Right atrium auricular region (tissue), 2 donors: ENCODE results near the gene SNX2. TPM values are rescaled to one million over a fixed set of nuclear protein-coding genes. Genes with fewer than 3 reads are reported as not detected.
A peak's percentile ranks its signal among the peaks of the same experiment; 100 is the strongest.

Source experiments
- DNase-seq: peaks from one replicate; pipeline ENCODE4 v3.0.0-alpha.2; 2019; ENCODE audit warnings: low spot score
- H3K27ac ChIP-seq, 2 donors: fragments of 200-600 bp; sonication (generic); 1 replicate in 1 of 2; 2 replicates in 1 of 2; pipeline ENCODE4 v1.5.1; 2016 to 2019
- H3K27me3 ChIP-seq, 2 donors: fragments of 200-600 bp; sonication (generic); one replicate each; pipeline versions ENCODE4 v1.5.1 to v1.6.0; 2017 to 2019
- H3K36me3 ChIP-seq: fragments of 200-600 bp; sonication (generic); one replicate; pipeline ENCODE4 v1.5.1; 2016
- H3K4me1 ChIP-seq, 2 donors: fragments of 200-600 bp; sonication (generic); one replicate each; pipeline versions ENCODE4 v1.5.1 to v1.6.0; 2017 to 2019
- H3K4me3 ChIP-seq, 2 donors: fragments of 200-600 bp; sonication (generic); 1 replicate in 1 of 2; 2 replicates in 1 of 2; pipeline ENCODE4 v1.5.1; 2017 to 2019; ENCODE audit warnings: mild to moderate bottlenecking in 1 of 2, moderate library complexity in 1 of 2
- H3K9me3 ChIP-seq, 2 donors: fragments of 200-600 bp; sonication (generic); one replicate each; pipeline ENCODE4 v1.5.1; 2019
- total RNA-seq, 2 donors: library from RNA; depleted of rRNA; stranded (reverse); fragments of >200 nt; gene quantifications; one replicate each; pipeline ENCODE4 v1.1.0, GENCODE V29; 2016
- TF ChIP-seq, protein P1 (sequence below), 2 donors: fragments of 200-600 bp; sonication (generic); IDR thresholded peaks; one replicate each; pipeline ENCODE4 v1.5.1; 2019; ENCODE audit warnings: antibody characterized with exemption in 2 of 2

SNX2 gene
- total RNA-seq, 2 donors from 2014 or later: 27.4 to 27.7 TPM

DNA sequence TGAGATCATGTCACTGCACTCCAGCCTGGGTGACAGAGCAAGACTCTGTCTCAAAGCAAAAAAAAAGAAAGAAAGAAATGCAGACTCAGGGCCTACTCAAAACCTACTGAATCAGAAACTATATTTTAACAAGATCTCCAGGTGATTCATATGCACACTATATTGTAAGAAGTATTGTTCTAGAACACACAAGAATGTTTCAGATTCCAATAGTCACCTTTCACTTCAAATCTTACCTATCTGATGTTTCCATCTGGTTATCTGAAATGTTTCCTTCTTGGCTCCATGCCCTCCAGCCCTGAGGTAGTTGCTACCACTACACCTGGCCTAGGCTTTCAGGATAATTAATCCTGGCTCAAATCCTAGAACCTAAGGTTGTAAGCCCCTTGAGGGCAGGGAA lies 36.8 kb upstream of the SNX2 start:
- no peak for DNase-seq
- Histone ChIP-seq H3K4me3 (no peak overlapping the region), H3K4me1 (no peaks in the 10 kb centered on the region), H3K27ac (no peak overlapping the region), H3K36me3 (no peaks in the 10 kb centered on the region), H3K9me3 (peaks cover 0 to 5% of the 10 kb centered on the region in 2 donors), H3K27me3 (no peaks in the 10 kb centered on the region)
- TF ChIP-seq, protein P1, sequence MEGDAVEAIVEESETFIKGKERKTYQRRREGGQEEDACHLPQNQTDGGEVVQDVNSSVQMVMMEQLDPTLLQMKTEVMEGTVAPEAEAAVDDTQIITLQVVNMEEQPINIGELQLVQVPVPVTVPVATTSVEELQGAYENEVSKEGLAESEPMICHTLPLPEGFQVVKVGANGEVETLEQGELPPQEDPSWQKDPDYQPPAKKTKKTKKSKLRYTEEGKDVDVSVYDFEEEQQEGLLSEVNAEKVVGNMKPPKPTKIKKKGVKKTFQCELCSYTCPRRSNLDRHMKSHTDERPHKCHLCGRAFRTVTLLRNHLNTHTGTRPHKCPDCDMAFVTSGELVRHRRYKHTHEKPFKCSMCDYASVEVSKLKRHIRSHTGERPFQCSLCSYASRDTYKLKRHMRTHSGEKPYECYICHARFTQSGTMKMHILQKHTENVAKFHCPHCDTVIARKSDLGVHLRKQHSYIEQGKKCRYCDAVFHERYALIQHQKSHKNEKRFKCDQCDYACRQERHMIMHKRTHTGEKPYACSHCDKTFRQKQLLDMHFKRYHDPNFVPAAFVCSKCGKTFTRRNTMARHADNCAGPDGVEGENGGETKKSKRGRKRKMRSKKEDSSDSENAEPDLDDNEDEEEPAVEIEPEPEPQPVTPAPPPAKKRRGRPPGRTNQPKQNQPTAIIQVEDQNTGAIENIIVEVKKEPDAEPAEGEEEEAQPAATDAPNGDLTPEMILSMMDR (IDR thresholded peaks at IDR 0.05): no peak

DNA sequence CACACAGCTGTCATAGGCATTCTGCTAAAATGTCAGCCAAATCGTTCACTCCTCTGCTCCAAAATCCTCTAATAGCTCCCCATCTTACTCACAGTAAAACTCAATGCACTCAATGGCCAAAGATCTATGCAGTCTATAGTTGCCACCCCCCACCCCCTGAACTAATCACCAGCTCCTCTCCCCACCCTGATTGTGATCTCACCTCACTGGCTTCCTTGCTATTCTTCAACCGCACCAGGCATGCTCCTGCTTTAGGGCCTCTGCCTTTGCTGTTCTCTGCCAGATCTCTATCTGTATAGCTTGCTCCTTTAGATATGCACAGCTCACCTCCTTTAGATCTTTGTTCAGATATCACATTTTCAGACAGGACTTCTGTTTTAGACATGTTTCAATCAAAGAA lies 33.2 kb upstream of the SNX2 start:
- Histone ChIP-seq H3K4me3 (no peak overlapping the region), H3K36me3 (no peaks in the 10 kb centered on the region), H3K27ac (no peak overlapping the region), H3K9me3 (no peaks in the 10 kb centered on the region), H3K27me3 (no peaks in the 10 kb centered on the region), H3K4me1 (no peaks in the 10 kb centered on the region)
- TF ChIP-seq, protein P1 (IDR thresholded peaks at IDR 0.05): no peak
- no peak for DNase-seq

DNA sequence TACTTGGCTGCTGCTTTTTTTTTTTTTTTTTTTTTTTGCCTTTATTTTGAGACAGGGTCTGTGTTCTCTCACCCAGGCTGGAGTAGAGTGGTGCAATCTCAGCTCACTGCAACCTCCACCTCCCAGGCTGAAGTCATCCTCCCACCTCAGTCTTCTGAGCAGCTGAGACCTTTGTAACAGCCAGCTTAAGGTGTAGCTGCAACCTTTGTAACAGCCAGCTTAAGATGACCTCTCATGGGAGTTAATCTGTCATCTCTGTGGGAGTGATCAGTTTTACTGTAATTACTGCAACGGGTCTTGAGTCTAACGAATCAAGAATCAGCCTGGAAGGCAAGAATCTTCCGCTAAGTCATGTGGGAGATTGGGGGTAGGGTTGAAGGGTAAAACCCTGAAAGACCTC lies 31.6 kb upstream of the SNX2 start:
- Histone ChIP-seq H3K27ac (no peak overlapping the region), H3K9me3 (no peaks in the 10 kb centered on the region), H3K36me3 (no peaks in the 10 kb centered on the region), H3K27me3 (no peaks in the 10 kb centered on the region), H3K4me3 (no peak overlapping the region), H3K4me1 (no peaks in the 10 kb centered on the region)
- TF ChIP-seq, protein P1 (IDR thresholded peaks at IDR 0.05): no peak
- DNase-seq: no peak

DNA sequence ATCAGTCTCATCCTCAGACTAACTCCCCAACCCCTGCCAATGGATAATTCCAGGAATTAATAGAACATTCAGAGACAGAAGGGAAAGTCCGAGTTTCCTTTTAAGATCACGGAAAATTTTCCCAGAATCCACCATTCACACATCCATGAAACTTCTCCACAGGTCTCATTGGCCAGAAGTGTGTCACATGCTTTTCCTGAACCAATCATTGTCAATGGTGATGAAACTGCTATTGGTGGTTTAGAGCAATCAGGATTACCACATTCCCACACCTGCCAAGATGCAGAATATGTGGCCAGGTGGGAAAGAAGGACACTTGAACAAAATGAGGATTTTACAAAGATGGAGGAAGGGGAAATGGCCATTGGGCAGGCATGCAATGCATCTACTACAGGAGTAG lies 29.3 kb upstream of the SNX2 start:
- H3K27me3 ChIP-seq: no peaks in the 10 kb centered on the region
- no peak overlapping the region for H3K4me3 ChIP-seq
- no peak for DNase-seq
- no peaks in the 10 kb centered on the region for H3K36me3 ChIP-seq
- TF ChIP-seq, protein P1 (IDR thresholded peaks at IDR 0.05): no peak
- no peaks in the 10 kb centered on the region for H3K9me3 ChIP-seq
- H3K4me1 ChIP-seq: no peaks in the 10 kb centered on the region
- H3K27ac ChIP-seq: no peak overlapping the region

DNA sequence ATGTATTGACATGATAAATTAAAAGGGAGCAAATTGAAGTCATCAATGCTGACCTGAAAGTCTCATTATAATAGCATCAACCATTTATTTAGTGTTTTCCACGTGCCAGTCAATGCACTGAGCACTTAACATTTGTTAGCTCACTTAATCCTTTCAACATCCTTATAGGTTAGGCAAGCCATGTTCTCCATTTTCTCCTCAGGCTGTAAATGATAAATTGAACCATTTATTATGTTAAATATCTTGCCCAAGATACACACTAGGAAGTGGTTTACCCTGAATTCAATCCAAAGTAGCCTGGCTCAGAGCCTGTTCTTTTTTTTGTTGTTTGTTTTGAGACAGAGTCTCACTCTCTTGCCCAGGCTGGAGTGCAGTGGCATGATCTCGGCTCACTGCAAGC lies 25.0 kb upstream of the SNX2 start:
- no peaks in the 10 kb centered on the region for H3K4me1 ChIP-seq
- no peaks in the 10 kb centered on the region for H3K9me3 ChIP-seq
- no peaks in the 10 kb centered on the region for H3K27me3 ChIP-seq
- H3K36me3 ChIP-seq: no peaks in the 10 kb centered on the region
- TF ChIP-seq, protein P1 (IDR thresholded peaks at IDR 0.05): no peak
- no peak for DNase-seq
- no peak overlapping the region for H3K4me3 ChIP-seq
- no peak overlapping the region for H3K27ac ChIP-seq

DNA sequence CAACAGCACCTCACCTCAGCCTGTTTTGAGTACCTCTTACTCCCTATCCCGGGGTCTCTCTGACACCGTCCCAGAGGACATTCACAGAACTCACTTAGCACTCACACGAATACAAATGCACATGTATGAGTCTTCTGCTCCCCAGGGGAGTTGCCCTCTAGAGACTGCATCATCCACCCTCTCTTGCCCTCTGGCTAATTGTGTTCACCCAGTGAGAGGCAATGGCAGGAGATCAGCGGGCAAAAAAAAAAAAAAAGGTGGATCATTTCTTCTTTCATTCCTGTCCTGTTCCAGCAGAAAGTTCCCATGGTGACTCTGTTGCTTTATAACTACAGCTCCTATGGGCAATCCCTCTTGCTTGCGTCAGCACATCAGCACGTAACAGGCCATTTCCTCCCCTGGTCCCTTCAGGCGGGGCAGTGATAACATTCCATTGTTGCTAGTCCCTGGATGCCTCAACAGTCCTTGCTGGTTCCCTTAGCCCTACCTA lies 23.5 kb upstream of the SNX2 start:
- peak; percentile 62 for DNase-seq
- TF ChIP-seq, protein P1 (IDR thresholded peaks at IDR 0.05): no peak
- Histone ChIP-seq H3K4me1 (no peaks in the 10 kb centered on the region), H3K4me3 (no peak overlapping the region), H3K27ac (no peak overlapping the region), H3K36me3 (no peaks in the 10 kb centered on the region), H3K27me3 (no peaks in the 10 kb centered on the region), H3K9me3 (no peaks in the 10 kb centered on the region)
